OCI-LY1 (cell line): ENCODE measurements around the gene SPSB4.

ENCODE experiments used
- EZH2 ChIP-seq: fragments of 200-600 bp; sonication (generic), shearing (Covaris generic); IDR thresholded peaks from 2 replicates; pipeline ENCODE4 v1.8.0; 2017; ENCODE audit warnings: borderline replicate concordance, mixed run types, mild to moderate bottlenecking, antibody characterized with exemption, low read length, moderate library complexity, mixed read lengths
- TF ChIP-seq, protein P1 (sequence below): fragments of 200-600 bp; sonication (generic), shearing (Covaris generic); IDR thresholded peaks from 2 replicates; pipeline ENCODE4 v1.5.1; 2017; ENCODE audit warnings: mild to moderate bottlenecking, antibody characterized with exemption, low read length, moderate library complexity, mixed read lengths

DNA sequence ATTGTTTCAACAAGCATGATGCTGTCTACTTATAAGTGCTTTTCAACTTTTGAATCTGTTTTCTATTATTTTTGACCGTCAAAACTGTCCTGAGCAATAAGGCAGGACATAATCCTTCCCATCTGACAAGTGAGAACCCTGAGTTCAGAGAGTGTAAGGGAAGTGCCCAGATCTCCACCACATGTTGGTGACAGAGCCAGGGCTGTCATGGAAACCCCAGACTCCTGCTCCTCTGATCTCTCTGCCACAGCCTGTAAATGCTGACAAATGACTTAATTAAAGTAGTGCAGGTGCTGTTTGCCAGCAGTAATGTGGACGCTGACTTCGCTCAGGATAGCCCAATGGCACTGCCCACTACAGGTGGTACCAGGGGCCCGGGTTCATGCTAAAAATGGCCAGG is 40.3 kb downstream of the SPSB4 start:
- TF ChIP-seq, protein P1, sequence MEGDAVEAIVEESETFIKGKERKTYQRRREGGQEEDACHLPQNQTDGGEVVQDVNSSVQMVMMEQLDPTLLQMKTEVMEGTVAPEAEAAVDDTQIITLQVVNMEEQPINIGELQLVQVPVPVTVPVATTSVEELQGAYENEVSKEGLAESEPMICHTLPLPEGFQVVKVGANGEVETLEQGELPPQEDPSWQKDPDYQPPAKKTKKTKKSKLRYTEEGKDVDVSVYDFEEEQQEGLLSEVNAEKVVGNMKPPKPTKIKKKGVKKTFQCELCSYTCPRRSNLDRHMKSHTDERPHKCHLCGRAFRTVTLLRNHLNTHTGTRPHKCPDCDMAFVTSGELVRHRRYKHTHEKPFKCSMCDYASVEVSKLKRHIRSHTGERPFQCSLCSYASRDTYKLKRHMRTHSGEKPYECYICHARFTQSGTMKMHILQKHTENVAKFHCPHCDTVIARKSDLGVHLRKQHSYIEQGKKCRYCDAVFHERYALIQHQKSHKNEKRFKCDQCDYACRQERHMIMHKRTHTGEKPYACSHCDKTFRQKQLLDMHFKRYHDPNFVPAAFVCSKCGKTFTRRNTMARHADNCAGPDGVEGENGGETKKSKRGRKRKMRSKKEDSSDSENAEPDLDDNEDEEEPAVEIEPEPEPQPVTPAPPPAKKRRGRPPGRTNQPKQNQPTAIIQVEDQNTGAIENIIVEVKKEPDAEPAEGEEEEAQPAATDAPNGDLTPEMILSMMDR = no peak
- no peak for TF ChIP-seq EZH2
